H9 (cell line): ENCODE measurements around the gene CCNY. TPM values are rescaled to one million over a fixed set of nuclear protein-coding genes. Genes with fewer than 3 reads are reported as not detected.

ENCODE experiments used
- DNase-seq: peaks from one replicate; pipeline ENCODE4 v3.0.0-alpha.2; 2017
- H2AFZ ChIP-seq: one replicate; pipeline ENCODE4 v1.6.1; 2013; ENCODE audit warnings: mild to moderate bottlenecking, low read length, control low read depth, moderate library complexity
- H2AK5ac ChIP-seq: 2 replicates; pipeline ENCODE4 v1.6.1; 2013; ENCODE audit warnings: low read length, control low read depth, mixed read lengths; ENCODE audit not compliant: insufficient read length
- H2BK120ac ChIP-seq: one replicate; pipeline ENCODE4 v1.6.1; 2013; ENCODE audit warnings: low read depth, mild to moderate bottlenecking, low read length, control low read depth, inconsistent platforms; ENCODE audit not compliant: poor library complexity, severe bottlenecking
- H2BK12ac ChIP-seq: 2 replicates; pipeline ENCODE4 v1.6.1; 2013; ENCODE audit warnings: low read length, control low read depth, mixed read lengths, low read depth; ENCODE audit not compliant: insufficient read length
- H2BK15ac ChIP-seq: 2 replicates; pipeline ENCODE4 v1.6.1; 2013; ENCODE audit warnings: low read depth, low read length, control low read depth
- H2BK20ac ChIP-seq: one replicate; pipeline ENCODE4 v1.6.1; 2013; ENCODE audit warnings: low read depth, mild to moderate bottlenecking, low read length, control low read depth, inconsistent platforms; ENCODE audit not compliant: poor library complexity, severe bottlenecking
- H2BK5ac ChIP-seq: 2 replicates; pipeline ENCODE4 v1.6.1; 2013; ENCODE audit warnings: low read length, control low read depth, mixed read lengths; ENCODE audit not compliant: insufficient read length
- H3K14ac ChIP-seq: 2 replicates; pipeline ENCODE4 v1.6.1; 2013; ENCODE audit warnings: low read length, control low read depth; ENCODE audit not compliant: insufficient read depth
- H3K18ac ChIP-seq: 2 replicates; pipeline ENCODE4 v1.6.1; 2013; ENCODE audit warnings: low read depth, mild to moderate bottlenecking, mixed read lengths, low read length, control low read depth; ENCODE audit not compliant: insufficient read length
- H3K23ac ChIP-seq: 2 replicates; pipeline ENCODE4 v1.6.1; 2013; ENCODE audit warnings: low read length, control low read depth, mixed read lengths, low read depth; ENCODE audit not compliant: insufficient read length
- H3K23me2 ChIP-seq: 2 replicates; pipeline ENCODE4 v1.6.1; 2013; ENCODE audit warnings: low read depth, mild to moderate bottlenecking, mixed read lengths, low read length, control low read depth; ENCODE audit not compliant: insufficient read length, poor library complexity, severe bottlenecking
- H3K27ac ChIP-seq: 2 replicates; pipeline ENCODE4 v1.5.1; 2013; ENCODE audit warnings: low read length, control low read depth, mixed read lengths, low read depth; ENCODE audit not compliant: insufficient read length
- H3K27me3 ChIP-seq: 2 replicates; pipeline ENCODE4 v1.6.1; 2013; ENCODE audit warnings: low read length, control low read depth, inconsistent platforms; ENCODE audit not compliant: insufficient read depth
- H3K4ac ChIP-seq: 2 replicates; pipeline ENCODE4 v1.6.1; 2013; ENCODE audit warnings: low read depth, mild to moderate bottlenecking, control low read depth, inconsistent platforms, low read length, moderate library complexity
- H3K4me1 ChIP-seq: 2 replicates; pipeline ENCODE4 v1.6.1; 2013; ENCODE audit warnings: low read length, control low read depth, inconsistent platforms; ENCODE audit not compliant: insufficient read depth
- H3K4me2 ChIP-seq: 2 replicates; pipeline ENCODE4 v1.6.1; 2013; ENCODE audit warnings: low read length, control low read depth, mixed read lengths; ENCODE audit not compliant: insufficient read length, insufficient read depth
- H3K56ac ChIP-seq: 2 replicates; pipeline ENCODE4 v1.6.1; 2013; ENCODE audit warnings: low read depth, mild to moderate bottlenecking, mixed read lengths, low read length, control low read depth; ENCODE audit not compliant: insufficient read length
- H3K79me1 ChIP-seq: 2 replicates; pipeline ENCODE4 v1.6.1; 2013; ENCODE audit warnings: low read depth, mild to moderate bottlenecking, moderate library complexity, low read length, control low read depth, inconsistent platforms; ENCODE audit not compliant: insufficient read depth, poor library complexity, severe bottlenecking
- H3K79me2 ChIP-seq: 2 replicates; pipeline ENCODE4 v1.6.1; 2013; ENCODE audit warnings: low read length, control low read depth, inconsistent platforms; ENCODE audit not compliant: insufficient read depth
- H3K9ac ChIP-seq: 2 replicates; pipeline ENCODE4 v1.6.1; 2013; ENCODE audit warnings: low read length, control low read depth, mixed read lengths; ENCODE audit not compliant: insufficient read length; ENCODE audit errors: extremely low read depth
- H3K9me3 ChIP-seq: one replicate; pipeline ENCODE4 v1.6.1; 2013; ENCODE audit warnings: low read depth, low read length, inconsistent platforms; ENCODE audit not compliant: control insufficient read depth
- H3T11ph ChIP-seq: one replicate; pipeline ENCODE4 v1.6.1; 2013; ENCODE audit warnings: mild to moderate bottlenecking, low read length, control low read depth, inconsistent platforms
- H4K20me1 ChIP-seq: one replicate; pipeline ENCODE4 v1.6.1; 2013; ENCODE audit not compliant: control insufficient read depth, insufficient read length, insufficient read depth
- H4K5ac ChIP-seq: 2 replicates; pipeline ENCODE4 v1.6.1; 2013; ENCODE audit warnings: low read depth, mild to moderate bottlenecking, mixed read lengths, low read length, control low read depth; ENCODE audit not compliant: insufficient read length
- H4K8ac ChIP-seq: replicated peaks from 2 replicates; pipeline ENCODE4 v1.6.1; 2013; ENCODE audit warnings: low read length, control low read depth, mixed read lengths, low read depth; ENCODE audit not compliant: insufficient read length
- H4K91ac ChIP-seq: 2 replicates; pipeline ENCODE4 v1.6.1; 2013; ENCODE audit warnings: low read depth, mild to moderate bottlenecking, moderate library complexity, mixed read lengths, low read length, control low read depth; ENCODE audit not compliant: insufficient read length
- H3K27ac Mint-ChIP-seq, 3 experiments: 2 replicates in 2 of 3; 3 replicates in 1 of 3; pipeline ENCODE4 v1.8.0; 2020 to 2021; ENCODE audit warnings: mixed read lengths in 3 of 3, mild to moderate bottlenecking in 1 of 3, moderate library complexity in 1 of 3
- H3K27me3 Mint-ChIP-seq: 2 replicates; pipeline ENCODE4 v1.8.0; 2021; ENCODE audit warnings: low read depth, mild to moderate bottlenecking, moderate library complexity, mixed read lengths
- H3K36me3 Mint-ChIP-seq, 3 experiments: 2 replicates in 2 of 3; 3 replicates in 1 of 3; pipeline ENCODE4 v1.8.0; 2020 to 2021; ENCODE audit warnings: low read depth in 3 of 3, mixed read lengths in 3 of 3; ENCODE audit not compliant: insufficient read depth in 1 of 3
- H3K4me1 Mint-ChIP-seq, 2 experiments: 2 replicates each; pipeline ENCODE4 v1.8.0; 2020; ENCODE audit warnings: mixed read lengths in 2 of 2
- H3K4me3 Mint-ChIP-seq, 2 experiments: 2 replicates in 1 of 2; 3 replicates in 1 of 2; pipeline ENCODE4 v1.8.0; 2020 to 2021; ENCODE audit warnings: mild to moderate bottlenecking in 2 of 2, mixed read lengths in 2 of 2, moderate library complexity in 1 of 2
- H3K9me3 Mint-ChIP-seq, 2 experiments: 2 replicates in 1 of 2; 3 replicates in 1 of 2; pipeline ENCODE4 v1.8.0; 2020; ENCODE audit warnings: mild to moderate bottlenecking in 2 of 2, mixed read lengths in 2 of 2, moderate library complexity in 1 of 2
- WGBS: extraction: QIAGEN DNeasy Blood & Tissue Kit; methylation state at CpG from one replicate; pipeline ENCODE4 v1.1.7; 2013; ENCODE audit warnings: missing lambda C conversion rate, low lambda C conversion rate, mixed read lengths; ENCODE audit not compliant: insufficient read length; ENCODE audit errors: extremely low coverage; 5-methylcytosine and 5-hydroxymethylcytosine counted together
- total RNA-seq: library from RNA; stranded (reverse); gene quantifications from 2 replicates; pipeline ENCODE4 v1.2.1, GENCODE V29; 2021
- TF ChIP-seq, protein P1 (sequence below): fragments of 200-600 bp; sonication (generic); conservative IDR thresholded peaks from 3 replicates; pipeline ENCODE4 v1.8.0; 2021; ENCODE audit warnings: antibody characterized with exemption, mild to moderate bottlenecking

The CCNY gene
- total RNA-seq, 1 experiment from 2014 or later = 62.1 TPM

DNA sequence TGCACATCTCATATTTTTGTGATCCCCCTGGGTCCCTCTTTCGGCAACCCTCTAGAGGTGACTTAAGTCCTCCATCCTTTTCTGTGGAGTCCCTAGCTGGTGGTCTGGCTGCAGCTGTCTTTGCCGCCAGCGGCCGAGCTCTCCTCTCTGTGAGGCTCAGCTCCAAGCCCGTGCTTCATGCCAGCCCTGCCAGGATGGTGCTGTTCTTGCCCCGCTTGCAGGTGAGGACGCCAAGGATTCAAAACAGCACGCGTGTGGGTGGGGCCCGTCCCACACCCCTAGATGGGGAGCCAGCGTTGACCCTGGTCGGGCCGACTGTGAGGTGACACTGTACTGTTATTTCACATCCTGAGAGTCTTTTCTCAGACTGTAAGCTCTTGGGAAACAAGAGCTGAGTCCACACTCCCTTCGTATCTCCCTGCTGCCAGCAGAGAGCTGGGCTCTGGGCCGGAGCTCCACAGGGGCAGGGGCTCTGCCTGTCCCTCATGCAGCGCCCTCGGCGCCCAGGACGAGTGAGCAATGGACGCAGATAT lies 232.2 kb downstream of the CCNY start:
- Mint-ChIP-seq H3K27ac (peak overlapping the region in 2 of 3 experiments; percentile 68 to 76; a peak in 3 of 7 replicates), H3K36me3 (peaks cover 11 to 41% (median 12%) of the 10 kb centered on the region in 3 experiments), H3K27me3 (no peaks in the 10 kb centered on the region), H3K4me1 (peaks cover 1 to 5% of the 10 kb centered on the region in 2 experiments), H3K9me3 (no peaks in the 10 kb centered on the region), H3K4me3 (no peak overlapping the region)
- H3K23me2 ChIP-seq = no peaks in the 10 kb centered on the region
- H3K56ac ChIP-seq = no peak overlapping the region
- H2BK5ac ChIP-seq = no peak overlapping the region
- WGBS = no CpG with 5 or more reads among the region's 20 CpGs
- no peak overlapping the region for H4K91ac ChIP-seq
- no peak overlapping the region for H3T11ph ChIP-seq
- H3K4me1 ChIP-seq = no peaks in the 10 kb centered on the region
- no peak overlapping the region for H3K9ac ChIP-seq
- H3K18ac ChIP-seq = no peak overlapping the region
- H3K79me2 ChIP-seq = no peaks in the 10 kb centered on the region
- H3K27me3 ChIP-seq = no peaks in the 10 kb centered on the region
- H2BK15ac ChIP-seq = no peak overlapping the region
- H3K79me1 ChIP-seq = no peaks in the 10 kb centered on the region
- no peak overlapping the region for H2AK5ac ChIP-seq
- no peak overlapping the region for H3K4me2 ChIP-seq
- H2BK12ac ChIP-seq = no peak overlapping the region
- no peak for DNase-seq
- no peak overlapping the region for H2BK20ac ChIP-seq
- no peak overlapping the region for H2BK120ac ChIP-seq
- no peak overlapping the region for H3K14ac ChIP-seq
- TF ChIP-seq, protein P1, sequence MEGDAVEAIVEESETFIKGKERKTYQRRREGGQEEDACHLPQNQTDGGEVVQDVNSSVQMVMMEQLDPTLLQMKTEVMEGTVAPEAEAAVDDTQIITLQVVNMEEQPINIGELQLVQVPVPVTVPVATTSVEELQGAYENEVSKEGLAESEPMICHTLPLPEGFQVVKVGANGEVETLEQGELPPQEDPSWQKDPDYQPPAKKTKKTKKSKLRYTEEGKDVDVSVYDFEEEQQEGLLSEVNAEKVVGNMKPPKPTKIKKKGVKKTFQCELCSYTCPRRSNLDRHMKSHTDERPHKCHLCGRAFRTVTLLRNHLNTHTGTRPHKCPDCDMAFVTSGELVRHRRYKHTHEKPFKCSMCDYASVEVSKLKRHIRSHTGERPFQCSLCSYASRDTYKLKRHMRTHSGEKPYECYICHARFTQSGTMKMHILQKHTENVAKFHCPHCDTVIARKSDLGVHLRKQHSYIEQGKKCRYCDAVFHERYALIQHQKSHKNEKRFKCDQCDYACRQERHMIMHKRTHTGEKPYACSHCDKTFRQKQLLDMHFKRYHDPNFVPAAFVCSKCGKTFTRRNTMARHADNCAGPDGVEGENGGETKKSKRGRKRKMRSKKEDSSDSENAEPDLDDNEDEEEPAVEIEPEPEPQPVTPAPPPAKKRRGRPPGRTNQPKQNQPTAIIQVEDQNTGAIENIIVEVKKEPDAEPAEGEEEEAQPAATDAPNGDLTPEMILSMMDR = no peak
- H4K20me1 ChIP-seq = no peaks in the 10 kb centered on the region
- H3K9me3 ChIP-seq = no peaks in the 10 kb centered on the region
- H3K27ac ChIP-seq = no peak overlapping the region
- H4K5ac ChIP-seq = no peak overlapping the region
- no peak overlapping the region for H3K4ac ChIP-seq
- H4K8ac ChIP-seq = no peak overlapping the region
- no peak overlapping the region for H2AFZ ChIP-seq
- H3K23ac ChIP-seq = no peak overlapping the region
